Liver (tissue), 9 donors: ENCODE measurements around the gene TGM5. TPM values are rescaled to one million over a fixed set of nuclear protein-coding genes. Genes with fewer than 3 reads are reported as not detected.

Experiments
- DNase-seq: peaks from one replicate; pipeline ENCODE4 v3.0.0-alpha.2; 2017; ENCODE audit warnings: low spot score
- H3K27ac ChIP-seq, 2 donors: one replicate each; pipeline ENCODE4 v1.7.0; 2013; ENCODE audit warnings: inconsistent platforms in 2 of 2, low read length in 2 of 2, control low read depth in 1 of 2, low read depth in 1 of 2, mild to moderate bottlenecking in 1 of 2
- H3K27me3 ChIP-seq, 4 donors: one replicate each; pipeline versions ENCODE4 v1.6.1 to v1.7.0; 2013; ENCODE audit warnings: low read length in 3 of 4, inconsistent platforms in 1 of 4, mild to moderate bottlenecking in 1 of 4, moderate library complexity in 1 of 4; ENCODE audit not compliant: control insufficient read depth in 4 of 4, insufficient read depth in 4 of 4
- H3K36me3 ChIP-seq, 4 donors: one replicate each; pipeline versions ENCODE4 v1.6.1 to v1.7.0; 2013; ENCODE audit warnings: low read length in 3 of 4, mild to moderate bottlenecking in 3 of 4, low read depth in 1 of 4, moderate library complexity in 1 of 4; ENCODE audit not compliant: control insufficient read depth in 4 of 4, insufficient read depth in 3 of 4
- H3K4me1 ChIP-seq, 4 donors: one replicate each; pipeline versions ENCODE4 v1.6.1 to v1.7.0; 2013; ENCODE audit warnings: low read length in 3 of 4, mild to moderate bottlenecking in 3 of 4, moderate library complexity in 1 of 4; ENCODE audit not compliant: control insufficient read depth in 4 of 4, insufficient read depth in 4 of 4
- H3K4me3 ChIP-seq, 3 donors: one replicate each; pipeline versions ENCODE4 v1.6.1 to v1.7.0; 2013; ENCODE audit warnings: low read length in 3 of 3, control low read depth in 1 of 3, low read depth in 1 of 3, mild to moderate bottlenecking in 1 of 3
- H3K9ac ChIP-seq, 2 donors: one replicate each; pipeline ENCODE4 v1.7.0; 2013; ENCODE audit warnings: low read length in 2 of 2, mild to moderate bottlenecking in 2 of 2, moderate library complexity in 2 of 2, control low read depth in 1 of 2, low read depth in 1 of 2
- H3K9me3 ChIP-seq, 4 donors: one replicate each; pipeline versions ENCODE4 v1.6.1 to v1.7.0; 2013; ENCODE audit warnings: low read length in 3 of 4; ENCODE audit not compliant: control insufficient read depth in 4 of 4
- EGR1 ChIP-seq, 2 donors: IDR thresholded peaks; 2 replicates each; pipeline ENCODE4 v1.6.1; 2016 to 2018; ENCODE audit warnings: antibody characterized with exemption in 2 of 2, low read depth in 2 of 2
- FOXA2 ChIP-seq: IDR thresholded peaks from 2 replicates; pipeline ENCODE4 v1.6.1; 2016; ENCODE audit warnings: antibody characterized with exemption
- HNF4A ChIP-seq, 2 donors: conservative IDR thresholded peaks; 2 replicates each; pipeline ENCODE4 v1.6.1; 2016; ENCODE audit warnings: antibody characterized with exemption in 2 of 2, mild to moderate bottlenecking in 2 of 2
- HNF4G ChIP-seq: IDR thresholded peaks from 2 replicates; pipeline ENCODE4 v1.6.1; 2016; ENCODE audit warnings: antibody characterized with exemption
- NR2F2 ChIP-seq: IDR thresholded peaks from 2 replicates; pipeline ENCODE4 v1.6.1; 2016; ENCODE audit warnings: antibody characterized with exemption
- RAD21 ChIP-seq, 2 donors: IDR thresholded peaks; 2 replicates each; pipeline ENCODE4 v1.6.1; 2016; ENCODE audit warnings: antibody characterized with exemption in 2 of 2, mild to moderate bottlenecking in 2 of 2
- RXRA ChIP-seq, 2 donors: IDR thresholded peaks; 2 replicates each; pipeline ENCODE4 v1.6.1; 2017 to 2018; ENCODE audit warnings: antibody characterized with exemption in 2 of 2, mild to moderate bottlenecking in 1 of 2
- SP1 ChIP-seq: IDR thresholded peaks from 2 replicates; pipeline ENCODE4 v1.6.1; 2018; ENCODE audit warnings: antibody characterized with exemption, mild to moderate bottlenecking
- WGBS: extraction: QIAGEN DNeasy Blood & Tissue Kit; methylation state at CpG from one replicate; pipeline ENCODE4 v1.1.7; 2013; 5-methylcytosine and 5-hydroxymethylcytosine counted together
- polyA plus RNA-seq, 2 donors: library from polyadenylated mRNA; stranded (reverse) in 1 of 2; unstranded in 1 of 2; fragments of 200-250 nt in 1 of 2; fragments of >200 nt in 1 of 2; fragmentation: Nextera tagmentation in 1 of 2; extraction: Ambion mirVana in 1 of 2; gene quantifications; one replicate each; pipeline versions ENCODE4 v1.2.1 to v1.2.3, GENCODE V29; 2013 to 2015
- total RNA-seq, 2 donors: library from RNA; depleted of rRNA; stranded (reverse); fragments of >200 nt; gene quantifications; one replicate each; pipeline ENCODE4 v1.2.3, GENCODE V29; 2014
- TF ChIP-seq, protein P1 (sequence below): IDR thresholded peaks from 2 replicates; pipeline ENCODE4 v1.6.1; 2016; ENCODE audit warnings: antibody characterized with exemption
- TF ChIP-seq, protein P2 (sequence below): fragments of 150-350 bp; IDR thresholded peaks from 2 replicates; pipeline ENCODE4 v1.5.1; 2017; ENCODE audit warnings: improper control_type of control experiment, low read depth, low read length; ENCODE audit not compliant: missing input control
- TF ChIP-seq, protein P3 (sequence below): IDR thresholded peaks from 2 replicates; pipeline ENCODE4 v1.6.1; 2016; ENCODE audit warnings: antibody characterized with exemption
- donor health status: healthy.
- donor health status: healthy.
- donor health status: healthy.
- donor health status: healthy.
- donor health status: healthy.

TGM5 gene
- total and polyA plus RNA-seq, 4 donors = not detected

DNA sequence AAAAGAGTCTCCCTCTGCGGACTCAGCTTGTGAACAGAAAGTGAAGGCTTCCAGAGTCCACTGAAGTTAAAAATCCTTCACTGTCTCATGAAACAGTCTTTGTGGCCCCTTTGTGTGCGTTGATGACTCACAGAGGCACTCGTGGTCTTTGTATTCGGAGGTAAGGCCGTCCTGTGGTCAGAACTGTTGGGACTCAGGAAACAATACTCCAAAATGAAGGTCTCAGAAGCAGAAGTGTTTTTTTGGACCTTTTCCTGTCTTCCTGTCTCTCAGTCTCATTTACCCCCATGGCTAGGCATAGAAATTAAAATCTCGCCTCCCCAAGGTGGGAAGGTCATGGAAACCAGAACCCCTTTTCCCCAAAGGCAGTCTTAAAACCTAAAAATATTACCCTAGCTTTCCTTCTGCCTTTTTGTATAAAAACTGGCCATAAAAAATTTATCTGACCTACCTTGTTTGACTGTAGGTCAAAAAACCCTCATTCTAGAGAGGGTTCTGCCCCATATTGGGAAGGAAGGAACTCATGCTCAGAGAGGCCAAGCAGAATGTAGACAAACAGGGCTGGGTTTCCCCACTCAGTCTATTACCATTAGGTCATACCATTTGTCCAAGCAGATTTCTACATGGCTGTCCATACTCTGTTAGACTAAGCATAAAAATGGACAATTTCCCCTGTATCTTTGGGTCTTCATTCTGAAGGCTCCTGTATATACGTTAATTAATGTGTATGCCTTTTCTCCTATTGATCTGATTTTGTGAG is 26.8 kb downstream of the TGM5 start:
- TF ChIP-seq FOXA2 = no peak
- TF ChIP-seq HNF4G = no peak
- TF ChIP-seq RAD21 (IDR thresholded peaks at IDR 0.05) = no peak
- TF ChIP-seq RXRA (IDR thresholded peaks at IDR 0.05) = no peak
- TF ChIP-seq, protein P1, sequence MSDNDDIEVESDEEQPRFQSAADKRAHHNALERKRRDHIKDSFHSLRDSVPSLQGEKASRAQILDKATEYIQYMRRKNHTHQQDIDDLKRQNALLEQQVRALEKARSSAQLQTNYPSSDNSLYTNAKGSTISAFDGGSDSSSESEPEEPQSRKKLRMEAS = no peak
- TF ChIP-seq, protein P2, sequence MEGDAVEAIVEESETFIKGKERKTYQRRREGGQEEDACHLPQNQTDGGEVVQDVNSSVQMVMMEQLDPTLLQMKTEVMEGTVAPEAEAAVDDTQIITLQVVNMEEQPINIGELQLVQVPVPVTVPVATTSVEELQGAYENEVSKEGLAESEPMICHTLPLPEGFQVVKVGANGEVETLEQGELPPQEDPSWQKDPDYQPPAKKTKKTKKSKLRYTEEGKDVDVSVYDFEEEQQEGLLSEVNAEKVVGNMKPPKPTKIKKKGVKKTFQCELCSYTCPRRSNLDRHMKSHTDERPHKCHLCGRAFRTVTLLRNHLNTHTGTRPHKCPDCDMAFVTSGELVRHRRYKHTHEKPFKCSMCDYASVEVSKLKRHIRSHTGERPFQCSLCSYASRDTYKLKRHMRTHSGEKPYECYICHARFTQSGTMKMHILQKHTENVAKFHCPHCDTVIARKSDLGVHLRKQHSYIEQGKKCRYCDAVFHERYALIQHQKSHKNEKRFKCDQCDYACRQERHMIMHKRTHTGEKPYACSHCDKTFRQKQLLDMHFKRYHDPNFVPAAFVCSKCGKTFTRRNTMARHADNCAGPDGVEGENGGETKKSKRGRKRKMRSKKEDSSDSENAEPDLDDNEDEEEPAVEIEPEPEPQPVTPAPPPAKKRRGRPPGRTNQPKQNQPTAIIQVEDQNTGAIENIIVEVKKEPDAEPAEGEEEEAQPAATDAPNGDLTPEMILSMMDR = no peak
- TF ChIP-seq NR2F2 = no peak
- no peak for TF ChIP-seq HNF4A (conservative IDR thresholded peaks at IDR 0.05)
- WGBS = 75% methylated on average over 7 of the region's 7 CpGs
- no peak for DNase-seq

DNA sequence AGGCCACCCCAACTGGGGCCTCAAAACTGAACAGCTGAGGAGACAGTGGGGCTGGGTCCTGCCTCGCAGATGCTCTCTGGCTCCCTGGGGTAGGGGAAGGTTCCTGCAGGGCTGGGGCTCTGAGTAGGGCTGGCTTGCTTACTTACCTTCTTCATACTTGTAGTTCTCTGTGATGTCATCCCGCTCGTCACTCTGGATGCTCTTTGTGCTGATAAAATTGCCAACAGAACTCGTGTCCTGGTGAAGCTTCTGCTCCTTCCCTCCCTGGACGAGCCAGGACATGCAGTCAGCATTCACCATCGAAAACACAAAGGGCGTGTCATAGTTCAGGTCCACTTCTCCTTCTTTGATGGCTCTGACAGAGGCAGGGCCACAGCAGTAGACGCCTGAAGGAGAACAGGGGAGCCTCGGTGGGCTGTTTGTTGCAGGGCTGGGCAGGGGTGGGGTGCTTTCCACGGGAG is 28.0 kb downstream of the TGM5 start:
- Histone ChIP-seq H3K9ac (no peak overlapping the region), H3K36me3 (no peaks in the 10 kb centered on the region), H3K4me3 (no peak overlapping the region), H3K27me3 (peaks cover 0 to 3% (median 0%) of the 10 kb centered on the region in 4 donors), H3K4me1 (no peaks in the 10 kb centered on the region), H3K9me3 (no peaks in the 10 kb centered on the region), H3K27ac (no peak overlapping the region)
- TF ChIP-seq, protein P3, sequence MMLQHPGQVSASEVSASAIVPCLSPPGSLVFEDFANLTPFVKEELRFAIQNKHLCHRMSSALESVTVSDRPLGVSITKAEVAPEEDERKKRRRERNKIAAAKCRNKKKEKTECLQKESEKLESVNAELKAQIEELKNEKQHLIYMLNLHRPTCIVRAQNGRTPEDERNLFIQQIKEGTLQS = no peak
- no peak for DNase-seq
- 71% methylated on average over 10 of the region's 10 CpGs for WGBS

More for the DNA sequence above, 26.8 kb downstream of the TGM5 start:
- H3K9ac ChIP-seq = no peak overlapping the region
- H3K9me3 ChIP-seq = no peaks in the 10 kb centered on the region
- peaks cover 0 to 3% (median 0%) of the 10 kb centered on the region in 4 donors for H3K27me3 ChIP-seq
- no peaks in the 10 kb centered on the region for H3K4me1 ChIP-seq
- H3K4me3 ChIP-seq = no peak overlapping the region
- H3K36me3 ChIP-seq = no peaks in the 10 kb centered on the region
- H3K27ac ChIP-seq = no peak overlapping the region

DNA sequence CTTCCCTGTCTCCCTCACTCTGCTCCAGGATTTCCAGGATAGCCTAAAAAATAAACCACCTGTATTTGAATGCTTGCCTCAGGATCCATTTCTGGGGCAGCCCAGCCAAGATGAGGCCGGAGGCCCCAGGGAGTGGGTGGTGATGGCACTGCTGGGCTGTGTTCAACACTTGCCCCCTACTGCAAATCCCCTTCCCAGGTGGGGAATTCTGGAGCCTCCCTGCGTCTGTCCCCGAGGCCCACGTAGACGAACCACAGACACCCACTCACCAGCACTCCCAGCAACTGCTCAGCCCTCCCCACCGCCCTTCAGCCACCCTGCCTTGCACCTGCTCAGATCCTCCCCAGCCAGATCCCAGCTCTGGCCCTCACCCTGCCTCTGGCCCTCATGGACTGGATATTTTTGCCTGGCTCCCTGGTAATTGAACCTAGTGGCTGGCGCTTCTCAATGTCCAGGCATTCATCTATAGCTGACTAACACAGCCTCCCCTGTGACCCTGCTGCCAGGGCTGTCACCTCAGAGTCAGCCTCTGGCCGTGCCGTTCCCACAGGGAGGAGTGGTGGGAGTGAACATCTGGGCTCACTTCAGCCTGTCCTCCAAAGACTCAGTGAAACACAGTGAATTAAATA is 28.8 kb downstream of the TGM5 start:
- Histone ChIP-seq H3K36me3 (no peaks in the 10 kb centered on the region), H3K9me3 (no peaks in the 10 kb centered on the region), H3K4me3 (no peak overlapping the region), H3K4me1 (no peaks in the 10 kb centered on the region), H3K27me3 (peaks cover 0 to 3% (median 0%) of the 10 kb centered on the region in 4 donors), H3K27ac (no peak overlapping the region), H3K9ac (no peak overlapping the region)
- TF ChIP-seq SP1 (no peak), EGR1 (IDR thresholded peaks at IDR 0.05; ENCODE audit: low read depth in 2 of 2) (no peak)
- TF ChIP-seq, protein P2 = no peak
- 84% methylated on average over 9 of the region's 9 CpGs for WGBS
- DNase-seq = no peak
